ENCODE results near the gene DNAJC11. TPM values are rescaled to one million over a fixed set of nuclear protein-coding genes. Genes with fewer than 3 reads are reported as not detected.

The DNAJC11 gene
- total RNA-seq, 1 experiment from 2014 or later, result 75.6 TPM

DNA sequence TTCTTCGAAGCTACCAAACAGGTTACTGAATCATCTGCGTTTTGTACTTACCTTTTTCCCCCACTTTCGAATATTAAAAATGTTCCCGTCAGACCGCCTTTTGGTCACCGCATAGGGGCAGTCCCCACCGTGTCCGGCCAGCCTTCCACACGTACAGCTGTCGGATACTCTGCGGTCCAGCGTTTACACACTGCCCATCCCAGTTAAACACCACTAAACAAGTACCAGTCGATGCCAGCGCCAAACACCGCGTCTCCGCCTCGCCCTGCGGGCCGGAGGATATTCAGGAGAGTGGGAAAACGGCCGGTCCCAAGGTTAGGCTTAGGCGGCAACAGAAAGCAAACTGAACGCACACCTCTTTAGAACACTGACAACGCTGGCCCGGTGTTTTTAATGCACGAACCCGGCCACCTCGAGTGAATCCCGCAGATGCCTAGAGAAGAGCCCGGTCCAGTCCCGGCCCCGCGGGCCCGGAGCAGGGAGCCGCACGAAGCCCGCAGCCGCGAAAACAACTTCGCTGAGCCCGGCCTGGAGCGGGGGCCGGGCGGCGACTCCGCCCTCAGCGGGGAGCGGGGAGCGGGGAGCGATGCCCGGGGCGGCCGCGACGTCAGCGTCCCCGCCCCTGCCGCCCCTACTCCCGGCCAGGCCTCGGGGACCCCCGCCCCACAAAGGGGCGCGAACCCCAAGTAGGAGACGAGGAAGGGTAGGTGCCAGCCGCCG is 88.8 kb downstream of the DNAJC11 start (continued):
- TF ChIP-seq POLR2AphosphoS5 (IDR thresholded peaks at IDR 0.05; ENCODE audit: low read depth, low read length), result 0 out of 2 replicates have a peak, but pooled peaks have one; percentile 1
- no peak for TF ChIP-seq CEBPB (IDR thresholded peaks at IDR 0.05; ENCODE audit: low read depth)
- no peak for TF ChIP-seq EZH2 (IDR thresholded peaks at IDR 0.05)

DNA sequence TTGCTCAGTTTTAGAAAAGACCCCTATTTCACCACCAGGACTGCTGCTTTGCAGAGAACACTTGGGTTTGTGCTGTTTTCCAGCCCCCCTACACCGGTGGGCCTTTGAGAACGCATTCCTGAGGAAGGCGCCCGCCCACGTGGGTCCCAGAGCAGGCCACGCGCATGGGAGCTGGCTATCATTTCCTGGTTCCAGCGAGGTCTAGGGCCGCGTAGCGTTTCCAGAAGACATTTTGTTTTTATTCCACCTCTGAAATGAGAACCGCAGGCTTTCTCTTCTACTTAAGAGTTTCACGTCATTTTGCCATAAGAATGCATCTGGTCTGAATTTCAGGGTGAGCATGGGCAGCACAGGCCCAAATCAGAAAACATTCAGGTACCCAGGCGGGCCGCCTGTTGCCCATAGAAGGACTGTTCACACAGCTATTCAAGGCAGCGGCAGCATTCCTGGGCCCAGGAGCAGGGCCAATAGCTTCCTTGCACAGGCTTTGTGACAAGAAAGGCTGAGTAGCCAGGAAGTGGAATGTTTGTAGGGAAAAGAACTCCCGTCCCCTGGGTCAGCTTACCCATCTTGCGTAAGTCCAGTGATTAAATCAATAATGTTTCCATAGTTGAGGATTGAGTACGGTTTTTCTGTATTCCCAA is 97.6 kb downstream of the DNAJC11 start:
- H3K4me2 ChIP-seq (ENCODE audit: low read length), result peak overlapping the region; percentile 86
- peak overlapping the region; percentile 94 for H3K27ac ChIP-seq (ENCODE audit: low read depth, low read length)
- peaks cover 0 to 11% of the 10 kb centered on the region in 2 experiments; a peak in 1 of 4 replicates for H3K36me3 ChIP-seq (ENCODE audit: control insufficient read depth in 1 of 2, insufficient read depth in 2 of 2, low read length in 2 of 2)
- ATAC-seq (no peak), DNase-seq (ENCODE audit: low read depth, low spot score) (no peak)
- H3K9me2 ChIP-seq (ENCODE audit: insufficient read depth), result no peaks in the 10 kb centered on the region
- H4K20me1 ChIP-seq (ENCODE audit: insufficient read depth), result peaks cover 4% of the 10 kb centered on the region; the same call in 1 of the 2 replicates
- TF ChIP-seq ZFX (IDR thresholded peaks at IDR 0.05) (peak; percentile 52; the same call in 1 of the 2 replicates), SIN3A (IDR thresholded peaks at IDR 0.05; ENCODE audit: low read depth) (no peak)
- ChIA-PET CTCF (interaction anchor here (0.9 to 1.5 kb wide), 4 partner anchors 8 to 79 kb away, joined by 3 read pairs; partner anchors contain the start of gene NOL9), POLR2A (interaction anchor here (0.8 to 1.6 kb wide), 3 partner anchors 20 to 80 kb away, joined by 3 to 6 read pairs (median 3); partner anchors contain the start of genes THAP3 and ZBTB48), RAD21 (ENCODE audit: low non-redundant PET in 1 of 2, low total read pairs in 2 of 2, uncharacterized antibody in 2 of 2, unreplicated experiment in 2 of 2) (interaction anchor here in 1 of 2 experiments (0.7 kb wide), 1 partner anchor 26 kb away, joined by 3 read pairs; no protein-coding TSS in a partner anchor)
- H3K9ac ChIP-seq (ENCODE audit: low read length), result peak overlapping the region; percentile 85
- peak overlapping the region; percentile 48 to 96 for H3K4me3 ChIP-seq (replicated peaks in 1 of 2; ENCODE audit: low read depth in 1 of 2, low read length in 2 of 2)
- H3K9me3 ChIP-seq (ENCODE audit: control insufficient read depth in 1 of 2, insufficient read depth in 1 of 2, low read depth in 1 of 2, low read length in 2 of 2), result no peaks in the 10 kb centered on the region
- no peaks in the 10 kb centered on the region for H3K27me3 ChIP-seq (ENCODE audit: insufficient read depth, low read length)
- intact Hi-C loops (cut with micrococcal nuclease), result loop anchor here (2.0 kb wide), 1 partner anchor 49 kb away; the partner anchor contains the start of genes NOL9 and TAS1R1
- no TSS peak for BruUV-seq (replicated peaks)
- H2AFZ ChIP-seq (ENCODE audit: low read depth, low read length, poor library complexity, severe bottlenecking), result peak overlapping the region; percentile 70
- peaks cover 36% of the 10 kb centered on the region for H3K79me2 ChIP-seq (ENCODE audit: insufficient read depth, low read length)
- peaks cover 22 to 33% of the 10 kb centered on the region in 2 experiments for H3K4me1 ChIP-seq (ENCODE audit: control insufficient read depth in 1 of 2, insufficient read depth in 2 of 2, low read length in 2 of 2)

Data from HCT116 (cell line).